Left lung (tissue), 10 donors: ENCODE measurements around the gene GTF2A1. TPM values are rescaled to one million over a fixed set of nuclear protein-coding genes. Genes with fewer than 3 reads are reported as not detected.
"Not testable (repeated sequence)": the region's sequence is repeated elsewhere in the genome, so short reads cannot be mapped to it uniquely, and the experiment has no call there.

Source experiments
- ATAC-seq: fragments of 200-7000 bp; cut with Tn5 transposase; one replicate; pipeline ENCODE4 v1.9.1; 2020; ENCODE audit warnings: moderate library complexity
- DNase-seq, 4 donors: peaks; one replicate each; pipeline ENCODE4 v3.0.0-alpha.2; 2013 to 2020
- H3K27ac ChIP-seq, 2 donors: fragments of 200-600 bp; sonication (generic) in 1 of 2; one replicate each; pipeline versions ENCODE4 v1.5.0 to v1.8.0; 2020 to 2021
- H3K27me3 ChIP-seq, 2 donors: fragments of 200-600 bp; sonication (generic) in 1 of 2; one replicate each; pipeline versions ENCODE4 v1.5.0 to v1.8.0; 2020 to 2021
- H3K36me3 ChIP-seq, 2 donors: fragments of 200-600 bp; sonication (generic) in 1 of 2; one replicate each; pipeline versions ENCODE4 v1.5.0 to v1.8.0; 2020 to 2021
- H3K4me1 ChIP-seq, 2 donors: fragments of 200-600 bp; one replicate each; pipeline ENCODE4 v1.8.0; 2021
- H3K4me3 ChIP-seq, 2 donors: fragments of 200-600 bp; sonication (generic) in 1 of 2; one replicate each; pipeline versions ENCODE4 v1.5.0 to v1.8.0; 2020 to 2021; ENCODE audit warnings: mild to moderate bottlenecking in 1 of 2
- H3K9me3 ChIP-seq, 2 donors: fragments of 200-600 bp; sonication (generic) in 1 of 2; one replicate each; pipeline versions ENCODE4 v1.5.0 to v1.8.0; 2020 to 2021
- intact Hi-C, 2 donors: fragments of 100-400 bp; cut with DNase I; formaldehyde crosslinking; loops; one replicate each; pipeline versions ENCODE4 v1.11.2 to v1.14.2; 2022
- polyA plus RNA-seq, 6 donors: library from polyadenylated mRNA; unstranded; fragments of 120-200 nt; gene quantifications; one replicate each; pipeline ENCODE4 v1.2.1, GENCODE V29; 2013; ENCODE audit not compliant: insufficient read length in 6 of 6
- total RNA-seq, 2 donors: library from RNA; stranded (reverse); fragmentation: NEBNext Ultra II Directional; extraction: Animal tissue kit (Norgen Biotek cat#: 25700); gene quantifications; one replicate each; pipeline ENCODE4 v1.2.1, GENCODE V29; 2021
- TF ChIP-seq, protein P1 (sequence below), 2 donors: fragments of 200-600 bp; sonication (generic) in 1 of 2; IDR thresholded peaks; one replicate each; pipeline versions ENCODE4 v1.5.0 to v1.8.0; 2021; ENCODE audit warnings: antibody characterized with exemption in 2 of 2
- donor health status: DM: no; HTN: yes; CAD: no.
- donor health status: DM: no; HTN: no; CAD: no.

GTF2A1 gene
- total and polyA plus RNA-seq, 8 donors, result 26.0 to 41.8 (median 33.3) TPM

DNA sequence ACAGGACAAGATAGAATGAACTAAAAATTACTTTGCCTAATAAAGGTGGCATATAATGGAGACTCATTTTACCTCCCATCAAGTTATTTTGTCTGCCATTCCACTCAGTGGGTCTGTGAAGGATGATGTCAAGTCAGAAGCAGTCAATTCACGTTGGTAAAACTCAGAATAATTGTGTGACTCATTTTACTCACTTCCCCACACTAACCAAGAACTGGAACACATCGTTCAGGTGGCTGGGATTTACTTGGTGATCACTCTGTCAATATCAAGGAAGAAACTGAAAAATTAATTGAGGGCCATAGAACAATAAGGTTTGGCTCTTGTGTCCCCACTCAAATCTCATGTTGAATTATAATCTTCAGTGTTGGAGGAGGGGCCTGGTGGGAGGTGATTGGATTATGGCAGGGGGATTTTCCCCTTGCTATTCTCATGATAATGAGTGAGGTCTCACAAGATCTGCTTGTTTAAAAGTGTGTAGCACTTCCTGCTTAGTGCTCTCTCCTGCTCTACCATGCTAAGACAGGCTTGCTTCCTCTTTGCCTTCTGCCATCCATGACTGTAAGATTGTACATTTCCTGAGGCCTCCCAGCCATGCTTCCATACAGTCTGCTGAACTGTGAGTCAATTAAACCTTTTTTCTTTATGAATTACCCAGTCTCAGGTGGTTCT, 35.7 kb upstream of the GTF2A1 start:
- Histone ChIP-seq H3K27ac (no peak overlapping the region), H3K4me3 (no peak overlapping the region), H3K27me3 (no peaks in the 10 kb centered on the region), H3K4me1 (no peaks in the 10 kb centered on the region), H3K9me3 (no peaks in the 10 kb centered on the region), H3K36me3 (no peaks in the 10 kb centered on the region)
- TF ChIP-seq, protein P1, sequence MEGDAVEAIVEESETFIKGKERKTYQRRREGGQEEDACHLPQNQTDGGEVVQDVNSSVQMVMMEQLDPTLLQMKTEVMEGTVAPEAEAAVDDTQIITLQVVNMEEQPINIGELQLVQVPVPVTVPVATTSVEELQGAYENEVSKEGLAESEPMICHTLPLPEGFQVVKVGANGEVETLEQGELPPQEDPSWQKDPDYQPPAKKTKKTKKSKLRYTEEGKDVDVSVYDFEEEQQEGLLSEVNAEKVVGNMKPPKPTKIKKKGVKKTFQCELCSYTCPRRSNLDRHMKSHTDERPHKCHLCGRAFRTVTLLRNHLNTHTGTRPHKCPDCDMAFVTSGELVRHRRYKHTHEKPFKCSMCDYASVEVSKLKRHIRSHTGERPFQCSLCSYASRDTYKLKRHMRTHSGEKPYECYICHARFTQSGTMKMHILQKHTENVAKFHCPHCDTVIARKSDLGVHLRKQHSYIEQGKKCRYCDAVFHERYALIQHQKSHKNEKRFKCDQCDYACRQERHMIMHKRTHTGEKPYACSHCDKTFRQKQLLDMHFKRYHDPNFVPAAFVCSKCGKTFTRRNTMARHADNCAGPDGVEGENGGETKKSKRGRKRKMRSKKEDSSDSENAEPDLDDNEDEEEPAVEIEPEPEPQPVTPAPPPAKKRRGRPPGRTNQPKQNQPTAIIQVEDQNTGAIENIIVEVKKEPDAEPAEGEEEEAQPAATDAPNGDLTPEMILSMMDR (IDR thresholded peaks at IDR 0.05), result no peak
- DNase-seq, result no peak
- intact Hi-C loops, result no loop called here
- ATAC-seq, result no peak

DNA sequence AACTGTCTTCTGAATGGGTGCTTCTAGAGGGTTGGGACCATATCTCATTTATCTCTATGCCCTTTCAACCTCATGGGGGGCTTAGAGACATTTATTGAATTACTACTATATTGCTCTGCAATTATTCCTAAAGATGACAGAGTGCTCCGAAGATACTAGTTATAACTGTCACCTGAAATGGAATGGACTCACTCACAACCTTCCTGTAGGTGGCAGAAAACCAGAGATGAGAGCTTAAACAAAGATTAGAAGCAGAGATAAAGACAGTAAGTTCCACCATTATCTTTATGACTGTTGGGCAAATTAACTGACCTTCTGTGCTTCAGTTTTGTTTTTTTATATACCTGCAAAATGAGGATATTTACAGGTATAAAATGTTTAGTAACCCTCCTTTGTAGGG, 31.5 kb upstream of the GTF2A1 start:
- Histone ChIP-seq H3K27ac (no peak overlapping the region), H3K4me1 (no peaks in the 10 kb centered on the region), H3K9me3 (no peaks in the 10 kb centered on the region), H3K36me3 (no peaks in the 10 kb centered on the region), H3K4me3 (no peak overlapping the region), H3K27me3 (no peaks in the 10 kb centered on the region)
- ATAC-seq (no peak), DNase-seq (no peak)
- TF ChIP-seq, protein P1 (IDR thresholded peaks at IDR 0.05), result no peak
- intact Hi-C loops, result no loop called here

DNA sequence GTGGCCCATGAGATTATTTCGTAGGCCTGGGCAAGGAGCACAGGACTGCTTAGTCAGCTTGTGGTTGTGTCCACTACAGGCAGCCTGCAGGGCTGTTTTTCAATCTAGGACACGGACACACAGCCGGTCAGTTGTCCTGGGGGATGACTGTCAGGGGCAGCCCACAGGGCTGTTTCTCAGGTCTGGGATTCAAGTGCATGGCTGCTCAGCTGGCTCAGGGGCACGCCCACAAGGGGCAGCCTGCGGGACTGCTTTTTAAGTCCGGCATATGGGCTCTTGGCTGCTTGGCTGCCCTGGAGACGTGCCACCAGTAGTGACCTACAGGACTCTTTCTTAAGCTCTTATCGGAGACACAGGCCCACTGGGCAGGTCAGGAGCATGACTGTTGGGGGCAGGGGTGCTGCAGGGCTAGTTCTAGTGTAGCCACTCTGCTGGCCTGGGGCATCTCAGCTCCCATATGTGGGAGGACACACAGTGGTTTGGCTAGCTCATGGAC, 26.6 kb upstream of the GTF2A1 start:
- ATAC-seq, result no peak
- TF ChIP-seq, protein P1 (IDR thresholded peaks at IDR 0.05), result no peak
- intact Hi-C loops, result no loop called here

DNA sequence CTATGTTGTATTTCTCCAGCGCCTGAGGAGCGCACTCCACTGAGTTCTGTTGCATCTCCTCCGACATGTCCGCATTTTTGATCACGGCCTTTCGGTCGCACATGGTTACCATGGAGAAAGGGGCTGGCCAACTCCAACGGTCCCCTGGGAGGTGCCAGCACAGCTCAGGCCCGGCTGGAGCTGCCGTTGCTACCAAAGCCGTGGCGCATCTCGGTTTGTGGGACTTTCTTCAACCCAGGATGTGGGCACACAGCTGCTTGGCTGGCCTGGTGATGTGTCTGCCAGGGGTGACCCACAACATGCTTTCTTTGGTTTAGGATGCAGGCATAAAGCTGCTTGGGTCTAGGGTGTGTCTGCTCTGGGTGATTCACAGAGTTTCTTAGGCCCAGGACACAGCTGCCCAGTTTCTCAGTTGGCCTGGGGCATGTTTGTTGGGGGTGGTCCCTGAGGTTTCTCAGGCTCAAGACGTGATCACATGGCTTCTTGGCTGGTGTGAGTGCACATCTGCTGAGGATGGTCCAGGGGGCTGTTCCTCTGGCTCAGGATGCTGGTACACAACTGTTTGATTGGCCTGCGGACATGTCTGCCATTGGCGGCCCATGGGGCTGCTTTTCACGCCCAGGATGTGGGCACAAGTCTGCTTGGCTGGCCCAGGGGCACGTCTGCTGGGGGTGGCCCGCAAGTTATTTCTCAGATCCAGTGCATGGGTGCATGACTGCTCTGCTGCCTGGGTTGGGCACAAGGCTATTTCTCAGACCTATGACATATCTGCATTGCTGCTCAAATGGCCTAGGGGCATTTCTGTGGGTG, 25.9 kb upstream of the GTF2A1 start:
- Histone ChIP-seq H3K27me3 (no peaks in the 10 kb centered on the region), H3K36me3 (no peaks in the 10 kb centered on the region), H3K4me1 (no peaks in the 10 kb centered on the region), H3K9me3 (peaks cover 0 to 9% of the 10 kb centered on the region in 2 donors), H3K27ac (no peak overlapping the region), H3K4me3 (no peak overlapping the region)
- DNase-seq, result no peak
- no peak for ATAC-seq
- TF ChIP-seq, protein P1 (IDR thresholded peaks at IDR 0.05), result no peak
- intact Hi-C loops, result no loop called here

More for the DNA sequence above, 26.6 kb upstream of the GTF2A1 start:
- peaks cover 0 to 9% of the 10 kb centered on the region in 2 donors for H3K9me3 ChIP-seq
- no peak overlapping the region for H3K27ac ChIP-seq
- H3K36me3 ChIP-seq, result no peaks in the 10 kb centered on the region
- H3K4me1 ChIP-seq, result no peaks in the 10 kb centered on the region
- no peaks in the 10 kb centered on the region for H3K27me3 ChIP-seq
- DNase-seq, result no peak
- H3K4me3 ChIP-seq, result no peak overlapping the region

DNA sequence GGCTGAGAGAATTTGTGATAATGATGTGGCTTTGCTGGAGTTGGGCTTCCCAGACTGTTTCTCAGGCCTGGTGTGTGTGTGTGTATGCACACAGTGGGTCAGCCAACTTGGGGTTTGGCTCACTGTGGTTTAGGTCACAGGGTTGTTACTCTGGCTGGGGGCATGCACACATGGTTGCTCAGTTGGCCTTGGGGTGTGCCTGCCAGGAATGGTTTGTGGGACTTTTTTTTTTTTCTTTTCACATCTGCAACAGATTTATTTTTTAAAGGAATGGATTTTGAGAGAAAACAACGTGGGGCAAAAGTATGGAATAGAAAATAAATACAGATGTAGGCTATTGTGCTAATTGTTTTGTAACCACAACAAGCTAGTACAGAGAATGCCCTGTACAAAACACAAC, 25.0 kb upstream of the GTF2A1 start:
- ATAC-seq, result no peak
- TF ChIP-seq, protein P1 (IDR thresholded peaks at IDR 0.05), result no peak
- intact Hi-C loops, result no loop called here
- DNase-seq, result no peak
- Histone ChIP-seq H3K4me3 (no peak overlapping the region), H3K9me3 (peaks cover 0 to 9% of the 10 kb centered on the region in 2 donors), H3K36me3 (no peaks in the 10 kb centered on the region), H3K4me1 (no peaks in the 10 kb centered on the region), H3K27me3 (no peaks in the 10 kb centered on the region), H3K27ac (no peak overlapping the region)

DNA sequence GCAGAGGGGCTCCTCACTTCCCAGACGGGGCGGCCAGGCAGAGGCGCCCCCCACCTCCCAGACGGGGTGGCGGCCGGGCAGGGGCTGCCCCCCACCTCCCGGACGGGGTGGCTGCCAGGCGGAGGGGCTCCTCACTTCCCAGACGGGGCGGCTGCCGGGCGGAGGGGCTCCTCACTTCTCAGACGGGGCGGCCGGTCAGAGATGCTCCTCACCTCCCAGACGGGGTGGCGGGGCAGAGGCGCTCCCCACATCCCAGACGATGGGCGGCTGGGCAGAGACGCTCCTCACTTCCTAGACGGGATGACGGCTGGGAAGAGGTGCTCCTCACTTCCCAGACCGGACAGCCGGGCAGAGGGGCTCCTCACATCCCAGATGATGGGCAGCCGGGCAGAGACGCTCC, 23.7 kb upstream of the GTF2A1 start:
- H3K27me3 ChIP-seq, ATAC-seq, H3K36me3 ChIP-seq, H3K27ac ChIP-seq, DNase-seq, intact Hi-C loops, H3K4me3 ChIP-seq, H3K4me1 ChIP-seq, H3K9me3 ChIP-seq: not testable (repeated sequence)
